Large intestine (tissue), 3 donors: ENCODE data around the gene DAZL. TPM values are rescaled to one million over a fixed set of nuclear protein-coding genes. Genes with fewer than 3 reads are reported as not detected.

ENCODE experiments used
- DNase-seq, 2 donors: peaks; one replicate each; pipeline versions ENCODE4 v3.0.0 to v3.0.0-alpha.2; 2013
- H3K27ac ChIP-seq: one replicate; pipeline ENCODE4 v1.5.1; 2013; ENCODE audit warnings: low read length
- H3K27me3 ChIP-seq: 2 replicates; pipeline ENCODE4 v1.6.1; 2013; ENCODE audit warnings: low read length; ENCODE audit not compliant: control insufficient read depth, insufficient read depth
- H3K36me3 ChIP-seq: 2 replicates; pipeline ENCODE4 v1.6.1; 2013; ENCODE audit warnings: low read length; ENCODE audit not compliant: control insufficient read depth, insufficient read depth
- H3K4me1 ChIP-seq: one replicate; pipeline ENCODE4 v1.6.1; 2013; ENCODE audit warnings: low read length; ENCODE audit not compliant: control insufficient read depth, insufficient read depth
- H3K4me3 ChIP-seq: one replicate; pipeline ENCODE4 v1.5.1; 2013; ENCODE audit warnings: low read length
- H3K9me3 ChIP-seq: one replicate; pipeline ENCODE4 v1.6.1; 2013; ENCODE audit warnings: mild to moderate bottlenecking, low read depth, low read length, moderate library complexity; ENCODE audit not compliant: control insufficient read depth
- WGBS: methylation state at CpG from one replicate; pipeline ENCODE4 v1.1.5; 2013; ENCODE audit warnings: low lambda C conversion rate; ENCODE audit not compliant: insufficient coverage; 5-methylcytosine and 5-hydroxymethylcytosine counted together
- polyA plus RNA-seq: library from polyadenylated mRNA; unstranded; fragments of 120-200 nt; gene quantifications from one replicate; pipeline ENCODE4 v1.2.1, GENCODE V29; 2013

The DAZL gene
- polyA plus RNA-seq, 1 donor = not detected

DNA sequence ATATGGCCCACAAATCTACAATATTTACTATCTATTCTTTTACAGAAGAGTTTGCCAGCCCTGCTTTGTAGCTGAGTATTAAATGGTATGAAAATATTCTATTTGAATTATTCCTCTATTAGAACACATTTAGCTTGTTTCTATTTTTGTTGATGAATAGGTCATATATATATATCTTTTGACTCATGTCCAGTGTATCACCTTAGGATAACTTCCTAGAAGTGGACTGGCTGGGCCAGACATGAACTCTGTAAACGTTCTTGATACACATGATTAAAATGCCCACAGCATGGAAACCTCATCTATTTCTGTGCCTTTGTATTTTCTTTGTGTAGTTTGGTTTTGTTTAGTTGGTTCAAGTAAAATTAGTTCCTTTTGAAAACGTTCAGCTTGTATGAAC, 37.1 kb downstream of the DAZL start:
- Histone ChIP-seq H3K9me3 (no peaks in the 10 kb centered on the region), H3K27me3 (no peaks in the 10 kb centered on the region), H3K27ac (no peak overlapping the region), H3K36me3 (no peaks in the 10 kb centered on the region), H3K4me3 (no peak overlapping the region), H3K4me1 (no peaks in the 10 kb centered on the region)
- WGBS = no CpG with 5 or more reads among the region's 2 CpGs
- no peak for DNase-seq

DNA sequence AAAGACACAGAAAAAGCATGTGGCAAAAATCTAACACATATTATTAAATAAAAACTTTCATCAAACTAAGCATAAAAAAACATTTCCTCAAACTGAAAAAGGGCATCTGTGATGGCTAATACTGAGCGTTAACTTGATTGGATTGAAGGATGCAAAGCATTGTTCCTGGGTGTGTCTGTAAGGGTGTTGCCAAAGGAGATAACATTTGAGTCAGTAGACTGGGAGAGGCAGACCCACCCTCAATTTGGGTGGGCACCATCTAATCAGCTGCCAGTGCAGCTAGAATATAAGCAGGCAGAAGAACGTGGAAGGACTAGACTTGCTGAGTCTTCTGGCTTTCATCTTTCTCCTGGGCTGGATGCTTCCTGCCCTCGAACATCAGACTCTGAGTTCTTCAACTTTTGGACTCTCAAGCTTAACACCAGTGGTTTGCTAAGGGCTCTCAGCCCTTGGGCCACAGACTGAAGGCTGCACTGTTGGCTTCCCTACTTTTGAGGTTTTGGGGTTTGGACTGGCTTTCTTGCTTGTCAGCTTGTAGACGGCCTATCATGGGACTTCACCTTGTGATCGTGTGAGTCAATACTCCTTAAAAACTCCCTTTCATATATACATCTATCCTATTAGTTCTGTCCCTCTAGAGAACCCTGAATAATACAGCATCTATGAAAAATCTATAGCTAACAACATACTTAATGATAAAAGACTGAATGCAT, 45.4 kb downstream of the DAZL start:
- Histone ChIP-seq H3K4me1 (no peaks in the 10 kb centered on the region), H3K27ac (no peak overlapping the region)
- WGBS = 80% methylated on average over 1 of the region's 5 CpGs

DNA sequence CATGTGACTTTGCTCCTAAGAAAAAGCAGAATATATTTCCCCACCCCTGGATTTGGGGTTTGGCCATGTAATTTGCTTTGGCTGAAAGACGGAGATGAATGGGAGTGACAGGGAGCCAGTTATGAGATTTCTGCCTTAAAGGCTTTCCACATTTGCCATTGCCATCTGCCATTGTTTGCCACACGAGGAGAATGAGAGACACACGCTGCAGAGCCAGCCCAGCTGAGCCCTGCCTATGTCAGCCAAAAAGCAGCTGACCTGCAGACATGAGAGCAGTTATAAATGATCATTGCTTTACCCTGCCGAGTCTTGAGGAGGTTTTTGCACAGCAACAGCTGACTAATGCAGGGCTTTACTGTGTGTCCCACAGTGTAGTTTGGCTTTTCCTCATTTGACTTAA, 51.1 kb downstream of the DAZL start:
- Histone ChIP-seq H3K27me3 (peaks cover 10% of the 10 kb centered on the region), H3K4me1 (no peaks in the 10 kb centered on the region), H3K9me3 (no peaks in the 10 kb centered on the region), H3K36me3 (no peaks in the 10 kb centered on the region), H3K4me3 (no peak overlapping the region), H3K27ac (no peak overlapping the region)
- no peak for DNase-seq
- WGBS = 83% methylated on average over 1 of the region's 4 CpGs

More for the DNA sequence above, 45.4 kb downstream of the DAZL start:
- Histone ChIP-seq H3K9me3 (no peaks in the 10 kb centered on the region), H3K36me3 (no peaks in the 10 kb centered on the region), H3K27me3 (no peaks in the 10 kb centered on the region), H3K4me3 (no peak overlapping the region)
- no peak for DNase-seq

DNA sequence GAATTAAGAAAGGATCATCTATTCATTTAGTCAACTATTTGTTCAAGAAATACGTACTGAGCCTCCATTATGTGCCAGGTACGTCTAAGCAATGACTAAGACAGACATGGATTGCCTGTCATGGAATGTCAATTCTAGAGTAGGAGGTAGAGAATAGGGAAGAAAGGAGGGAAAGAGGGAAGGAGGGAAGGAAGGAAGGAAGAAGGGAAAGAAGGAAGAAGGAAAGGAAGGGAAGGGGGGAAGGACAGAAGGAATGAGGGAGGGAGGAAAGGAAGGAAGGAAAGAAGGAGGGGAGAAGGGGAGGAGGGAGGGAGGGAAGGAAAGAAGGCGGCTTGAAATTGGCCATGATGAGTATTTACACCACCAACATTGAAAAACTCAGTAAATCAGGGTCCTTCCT, 52.5 kb downstream of the DAZL start:
- no peaks in the 10 kb centered on the region for H3K9me3 ChIP-seq
- H3K36me3 ChIP-seq = no peaks in the 10 kb centered on the region
- WGBS = 79% methylated on average over 2 of the region's 3 CpGs
- peaks cover 10% of the 10 kb centered on the region for H3K27me3 ChIP-seq
- H3K27ac ChIP-seq = no peak overlapping the region
- no peak overlapping the region for H3K4me3 ChIP-seq
- no peak for DNase-seq
- H3K4me1 ChIP-seq = no peaks in the 10 kb centered on the region

DNA sequence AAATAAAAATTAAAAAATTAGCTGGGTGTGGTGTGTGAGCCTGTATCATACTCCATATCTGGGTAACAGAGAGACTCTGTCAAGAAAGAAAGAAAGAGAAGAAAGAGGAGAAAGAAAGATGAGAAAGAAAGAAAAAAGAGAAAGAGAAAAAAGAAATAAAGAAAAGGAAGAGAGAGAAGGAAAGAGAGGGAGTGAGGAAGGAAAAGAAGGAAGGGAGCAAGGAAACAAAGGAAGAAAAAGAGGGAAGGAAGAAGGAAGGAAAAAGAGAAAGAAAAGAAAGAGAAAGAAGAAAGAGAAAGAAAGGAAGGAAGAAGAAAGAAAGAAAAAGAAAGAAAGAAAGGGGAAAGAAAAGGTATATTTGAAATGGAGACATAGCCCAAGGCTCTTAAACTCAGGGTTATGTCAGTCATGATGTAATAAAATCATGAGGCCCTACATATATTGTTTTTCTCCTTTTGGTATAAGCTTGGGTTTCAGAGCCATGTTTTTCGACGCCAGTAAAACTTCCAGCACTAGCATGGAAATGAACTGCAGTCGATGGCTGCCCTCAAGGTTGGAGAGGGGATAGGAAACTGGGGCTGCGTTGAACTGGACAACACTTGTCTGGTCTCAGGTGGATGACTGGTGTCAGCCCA, 53.8 kb downstream of the DAZL start:
- no peaks in the 10 kb centered on the region for H3K4me1 ChIP-seq
- no peak overlapping the region for H3K27ac ChIP-seq
- WGBS = no CpG with 5 or more reads among the region's 4 CpGs
- no peak overlapping the region for H3K4me3 ChIP-seq
- DNase-seq = no peak
- no peaks in the 10 kb centered on the region for H3K36me3 ChIP-seq
- no peaks in the 10 kb centered on the region for H3K9me3 ChIP-seq
- peaks cover 10% of the 10 kb centered on the region for H3K27me3 ChIP-seq

DNA sequence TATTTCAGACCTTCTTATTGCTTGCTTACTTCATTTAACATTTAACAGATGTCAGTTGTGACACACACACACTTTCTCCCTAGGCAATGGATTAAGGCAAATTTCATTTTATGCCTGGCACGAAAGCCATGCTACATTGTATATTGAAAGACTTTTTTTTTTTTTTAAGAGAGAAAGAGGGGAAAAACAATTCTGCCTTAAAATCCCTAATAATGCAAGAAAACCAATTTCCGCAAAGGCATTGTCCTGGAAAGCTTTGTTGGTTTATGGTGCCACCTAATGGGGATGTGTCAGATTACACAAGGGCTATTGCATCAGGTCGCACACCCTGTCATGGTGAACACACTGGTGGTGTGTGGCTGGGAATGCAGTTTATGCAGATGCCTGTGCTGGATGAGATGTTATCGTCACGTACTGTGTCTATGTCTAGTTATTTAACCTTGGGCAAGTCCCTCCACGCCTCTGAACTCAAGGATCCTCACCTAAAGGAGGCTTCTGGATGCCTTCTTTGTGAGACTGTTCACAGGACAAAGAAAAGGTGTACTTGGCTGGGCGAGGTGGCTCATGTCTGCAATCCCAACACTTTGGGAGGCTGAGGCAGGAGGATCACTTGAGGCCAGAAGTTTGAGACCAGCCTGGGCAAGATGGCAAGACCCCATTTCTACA, 54.4 kb downstream of the DAZL start:
- H3K4me1 ChIP-seq = no peaks in the 10 kb centered on the region
- no peak overlapping the region for H3K4me3 ChIP-seq

DNA sequence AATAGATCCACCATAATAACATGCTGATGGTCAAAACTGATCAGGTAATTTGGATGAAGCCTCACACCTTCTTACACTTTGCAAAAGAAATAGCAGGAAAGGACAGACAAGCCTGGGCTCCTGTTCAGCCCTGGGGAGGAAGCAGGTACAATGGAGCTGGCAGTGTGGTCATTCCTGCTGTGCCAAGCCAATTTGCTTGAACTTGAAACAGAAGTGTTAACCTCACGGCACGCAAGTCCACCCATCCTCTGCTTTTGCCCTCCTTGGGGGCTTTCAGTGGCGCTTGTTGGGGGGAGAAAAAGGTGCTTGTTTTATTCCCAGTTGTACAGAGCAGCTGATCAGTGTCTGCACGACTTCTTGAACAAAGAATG, 54.9 kb downstream of the DAZL start:
- no peak overlapping the region for H3K27ac ChIP-seq
- no peak overlapping the region for H3K4me3 ChIP-seq
- H3K9me3 ChIP-seq = no peaks in the 10 kb centered on the region
- no peak for DNase-seq
- H3K27me3 ChIP-seq = peaks cover 10% of the 10 kb centered on the region
- H3K36me3 ChIP-seq = no peaks in the 10 kb centered on the region
- H3K4me1 ChIP-seq = no peaks in the 10 kb centered on the region
- no CpG with 5 or more reads among the region's 4 CpGs for WGBS

More for the DNA sequence above, 54.4 kb downstream of the DAZL start:
- H3K27ac ChIP-seq = no peak overlapping the region
- H3K9me3 ChIP-seq = no peaks in the 10 kb centered on the region
- peak; percentile 60 for DNase-seq
- H3K27me3 ChIP-seq = peaks cover 10% of the 10 kb centered on the region
- no peaks in the 10 kb centered on the region for H3K36me3 ChIP-seq
- WGBS = 0% methylated on average over 1 of the region's 7 CpGs

DNA sequence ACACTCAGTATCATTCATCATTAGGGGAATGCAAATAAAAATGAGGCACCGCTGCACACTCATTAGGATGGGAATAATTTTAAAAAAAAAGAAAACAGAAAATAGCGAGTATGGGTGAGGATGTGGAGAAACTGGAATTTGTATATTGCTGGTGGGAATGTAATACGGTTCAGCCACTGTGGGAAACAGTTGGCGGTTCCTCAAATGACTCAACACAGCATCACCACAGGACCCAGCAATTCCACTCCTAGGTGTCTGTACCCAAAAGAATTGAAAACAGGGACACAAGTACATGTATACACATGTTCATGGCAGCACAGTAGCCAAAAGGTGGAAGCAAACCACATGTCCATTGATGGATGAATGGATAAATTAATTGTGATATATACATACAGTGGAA, 56.5 kb downstream of the DAZL start:
- no peak for DNase-seq
- 86% methylated on average over 2 of the region's 4 CpGs for WGBS
- Histone ChIP-seq H3K36me3 (no peaks in the 10 kb centered on the region), H3K27me3 (peaks cover 7% of the 10 kb centered on the region), H3K27ac (no peak overlapping the region), H3K4me3 (no peak overlapping the region), H3K9me3 (no peaks in the 10 kb centered on the region), H3K4me1 (no peaks in the 10 kb centered on the region)

DNA sequence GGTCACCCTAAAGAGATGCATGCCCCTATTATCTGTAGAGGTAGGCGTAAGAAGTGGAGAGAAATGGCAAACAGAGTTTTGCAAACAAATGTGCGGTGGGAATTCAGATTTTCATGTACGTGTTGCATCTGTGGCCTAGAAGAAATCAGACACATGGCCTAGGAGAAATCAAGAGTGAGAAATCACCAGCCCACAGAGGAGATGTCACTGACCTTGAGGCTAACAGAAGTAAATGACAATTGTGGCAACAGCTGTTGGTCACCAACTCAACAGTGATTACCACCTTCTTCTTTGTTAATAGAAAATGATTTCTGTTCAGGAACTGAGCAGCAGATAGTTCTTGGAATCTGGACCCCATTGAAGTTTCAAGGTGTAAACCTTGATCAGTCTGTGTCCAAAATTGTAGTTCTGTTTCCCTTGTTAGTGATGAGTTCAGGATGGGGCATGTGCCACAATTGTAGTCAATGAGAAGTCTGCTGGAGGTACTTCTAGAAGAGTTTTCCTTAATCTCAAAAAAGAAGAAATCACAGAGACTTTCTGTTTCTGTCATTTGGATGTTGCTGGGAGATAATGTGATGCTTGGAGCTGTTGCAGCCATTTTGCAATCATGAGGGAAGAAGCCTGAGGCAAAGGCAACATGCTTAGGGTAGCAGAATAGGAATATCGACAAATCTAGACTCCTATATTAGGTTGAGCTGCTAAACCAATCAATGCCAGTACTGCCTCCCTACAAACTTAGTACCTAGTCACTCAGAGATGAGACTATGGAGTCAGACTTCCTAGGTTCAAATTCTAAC, 57.5 kb downstream of the DAZL start:
- DNase-seq = no peak
- WGBS = 83% methylated on average over 1 of the region's 4 CpGs

More for the DNA sequence above, 57.5 kb downstream of the DAZL start:
- Histone ChIP-seq H3K4me3 (no peak overlapping the region), H3K27ac (no peak overlapping the region), H3K4me1 (no peaks in the 10 kb centered on the region), H3K36me3 (no peaks in the 10 kb centered on the region), H3K27me3 (peaks cover 3% of the 10 kb centered on the region), H3K9me3 (no peaks in the 10 kb centered on the region)
